IMR-90 (cell line): Measurements from ENCODE around the gene BOD1. TPM values are rescaled to one million over a fixed set of nuclear protein-coding genes. Genes with fewer than 3 reads are reported as not detected.

Source experiments
- ATAC-seq: fragments of 200-7000 bp; cut with Tn5 transposase; 2 replicates; pipeline ENCODE4 v1.9.1; 2020; ENCODE audit warnings: low read depth, mild to moderate bottlenecking, moderate library complexity
- BruUV-seq: library from RNA; stranded (reverse); fragments of 400-500 nt; replicated peaks from 2 replicates; lab custom pipeline; 2021; lab: Mats Ljungman, UMichigan
- CTCF ChIA-PET: fragments of 300-600 bp; formaldehyde crosslinking; extraction: SDS; loops from one replicate; lab custom pipeline; 2021; ENCODE audit warnings: antibody characterized with exemption; lab: Yijun Ruan, JAX
- POLR2A ChIA-PET: fragments of 300-600 bp; sonication (Branson Sonifier 250); formaldehyde crosslinking; loops from one replicate; lab custom pipeline; 2022; ENCODE audit warnings: antibody characterized with exemption; ENCODE audit not compliant: unreplicated experiment; lab: Charles Lee
- DNase-seq: peaks from one replicate; pipeline ENCODE4 v3.0.0; 2013
- H2AFZ ChIP-seq: replicated peaks from 2 replicates; pipeline ENCODE3; 2013; ENCODE audit warnings: low read length, mild to moderate bottlenecking; ENCODE audit not compliant: poor library complexity
- H2AK5ac ChIP-seq: 2 replicates; pipeline ENCODE4 v1.6.1; 2013; ENCODE audit warnings: low read depth, low read length, inconsistent platforms
- H2AK9ac ChIP-seq: replicated peaks from 2 replicates; pipeline ENCODE3; 2013; ENCODE audit warnings: mild to moderate bottlenecking, low read depth, low read length, moderate library complexity; ENCODE audit not compliant: poor library complexity
- H2BK120ac ChIP-seq: 2 replicates; pipeline ENCODE4 v1.6.1; 2013; ENCODE audit warnings: low read depth, low read length, inconsistent platforms
- H2BK15ac ChIP-seq: 3 replicates; pipeline ENCODE4 v1.6.1; 2013; ENCODE audit warnings: low read depth, low read length, inconsistent platforms
- H2BK20ac ChIP-seq: 2 replicates; pipeline ENCODE4 v1.6.1; 2013; ENCODE audit warnings: low read depth, mild to moderate bottlenecking, inconsistent platforms, low read length, moderate library complexity
- H2BK5ac ChIP-seq: 2 replicates; pipeline ENCODE4 v1.6.1; 2013; ENCODE audit warnings: mild to moderate bottlenecking, low read depth, low read length, inconsistent platforms; ENCODE audit not compliant: poor library complexity, severe bottlenecking
- H3K14ac ChIP-seq: replicated peaks from 2 replicates; pipeline ENCODE4 v1.6.1; 2013; ENCODE audit warnings: low read depth, low read length, inconsistent platforms
- H3K18ac ChIP-seq: 2 replicates; pipeline ENCODE4 v1.6.1; 2013; ENCODE audit warnings: low read depth, low read length, control low read depth
- H3K23ac ChIP-seq: 2 replicates; pipeline ENCODE4 v1.6.1; 2013; ENCODE audit warnings: low read depth, low read length, inconsistent platforms
- H3K27ac ChIP-seq: 2 replicates; pipeline ENCODE4 v1.5.1; 2013; ENCODE audit warnings: mild to moderate bottlenecking, control low read depth, low read length; ENCODE audit not compliant: insufficient read depth
- H3K27me3 ChIP-seq: 2 replicates; pipeline ENCODE4 v1.6.1; 2013; ENCODE audit warnings: low read length; ENCODE audit not compliant: control insufficient read depth, insufficient read depth
- H3K36me3 ChIP-seq: 2 replicates; pipeline ENCODE4 v1.6.1; 2013; ENCODE audit warnings: low read length, mixed read lengths; ENCODE audit not compliant: control insufficient read depth, insufficient read depth
- H3K4ac ChIP-seq: 2 replicates; pipeline ENCODE4 v1.6.1; 2013; ENCODE audit warnings: low read depth, low read length, inconsistent platforms
- H3K4me1 ChIP-seq: 2 replicates; pipeline ENCODE4 v1.6.1; 2013; ENCODE audit warnings: low read length, mixed read lengths; ENCODE audit not compliant: control insufficient read depth, insufficient read depth
- H3K4me2 ChIP-seq: 2 replicates; pipeline ENCODE4 v1.6.1; 2013; ENCODE audit warnings: low read depth, mild to moderate bottlenecking, control low read depth, low read length, moderate library complexity
- H3K4me3 ChIP-seq: 2 replicates; pipeline ENCODE4 v1.5.1; 2013; ENCODE audit warnings: low read depth, mild to moderate bottlenecking, control low read depth, low read length, moderate library complexity; ENCODE audit not compliant: insufficient read depth
- H3K56ac ChIP-seq: 2 replicates; pipeline ENCODE4 v1.6.1; 2013; ENCODE audit warnings: low read length, inconsistent platforms; ENCODE audit not compliant: insufficient read depth; ENCODE audit errors: extremely low read depth
- H3K79me1 ChIP-seq, 2 experiments: 2 replicates each; pipeline ENCODE4 v1.6.1; 2013; ENCODE audit warnings: low read length in 2 of 2, inconsistent platforms in 1 of 2, low read depth in 1 of 2
- H3K9ac ChIP-seq: 2 replicates; pipeline ENCODE4 v1.6.1; 2013; ENCODE audit warnings: low read depth, low read length, control low read depth
- H3K9me1 ChIP-seq: 2 replicates; pipeline ENCODE4 v1.6.1; 2013; ENCODE audit warnings: low read length, inconsistent platforms; ENCODE audit not compliant: insufficient read depth
- H3K9me3 ChIP-seq: 2 replicates; pipeline ENCODE4 v1.6.1; 2013; ENCODE audit warnings: low read length; ENCODE audit not compliant: control insufficient read depth, insufficient read depth
- H4K20me1 ChIP-seq: 2 replicates; pipeline ENCODE4 v1.6.1; 2013; ENCODE audit warnings: low read length, inconsistent platforms; ENCODE audit not compliant: insufficient read depth
- H4K5ac ChIP-seq: 2 replicates; pipeline ENCODE4 v1.6.1; 2013; ENCODE audit warnings: mild to moderate bottlenecking, low read depth, low read length, control low read depth
- H4K8ac ChIP-seq, 2 experiments: 2 replicates each; pipeline ENCODE4 v1.6.1; 2013; ENCODE audit warnings: low read depth in 2 of 2, low read length in 2 of 2, control low read depth in 1 of 2, inconsistent platforms in 1 of 2
- H4K91ac ChIP-seq: 2 replicates; pipeline ENCODE4 v1.6.1; 2013; ENCODE audit warnings: low read depth, low read length, inconsistent platforms; ENCODE audit not compliant: insufficient read depth
- BHLHE40 ChIP-seq: fragments of 150-350 bp; IDR thresholded peaks from 2 replicates; pipeline ENCODE4 v1.6.1; 2016; ENCODE audit warnings: mild to moderate bottlenecking, low read depth, low read length
- CEBPB ChIP-seq: IDR thresholded peaks from 2 replicates; pipeline ENCODE4 v1.6.1; 2012; ENCODE audit warnings: low read depth, low read length, improper control_type of control experiment
- FOS ChIP-seq: fragments of 150-350 bp; IDR thresholded peaks from 2 replicates; pipeline ENCODE4 v1.6.1; 2016; ENCODE audit warnings: low read depth, low read length
- NFE2L2 ChIP-seq: fragments of 150-350 bp; IDR thresholded peaks from 2 replicates; pipeline ENCODE4 v1.6.1; 2016; ENCODE audit warnings: low read depth, mild to moderate bottlenecking, low read length
- POLR2A ChIP-seq: IDR thresholded peaks from 2 replicates; pipeline ENCODE4 v1.6.1; 2012; ENCODE audit warnings: mild to moderate bottlenecking, low read depth, low read length
- RCOR1 ChIP-seq: IDR thresholded peaks from 2 replicates; pipeline ENCODE4 v1.6.1; 2012; ENCODE audit warnings: mild to moderate bottlenecking, low read length, improper control_type of control experiment; ENCODE audit not compliant: insufficient replicate concordance
- RFX5 ChIP-seq: IDR thresholded peaks from 2 replicates; pipeline ENCODE4 v1.8.0; 2012; ENCODE audit warnings: low read depth, mild to moderate bottlenecking, low read length, moderate library complexity
- WGBS, 2 experiments: methylation state at CpG; one replicate each; pipeline versions ENCODE4 v1.1.5 to v1.1.7; 2013; ENCODE audit warnings: missing lambda C conversion rate in 2 of 2; ENCODE audit not compliant: insufficient read length in 1 of 2; ENCODE audit errors: extremely low coverage in 2 of 2; 5-methylcytosine and 5-hydroxymethylcytosine counted together
- dilution Hi-C: fragments of 300-500 bp; cut with HindIII; formaldehyde crosslinking; loops from one replicate; pipeline ENCODE4 v1.14.3; 2018; ENCODE audit warnings: low sequenced_read_pairs; ENCODE audit not compliant: unreplicated experiment
- in situ Hi-C: fragments of 300-500 bp; cut with MboI; formaldehyde crosslinking; loops from 3 replicates; pipeline ENCODE4 v1.14.3; 2019; ENCODE audit warnings: low sequenced_read_pairs, inconsistent platforms, mixed read lengths
- intact Hi-C: fragments of 100-400 bp; cut with micrococcal nuclease; formaldehyde crosslinking; loops from 2 replicates; pipeline ENCODE4 v1.10.0; 2022
- polyA plus RNA-seq, 3 experiments: library from polyadenylated mRNA; depleted of rRNA; stranded (reverse); fragments of >200 nt; gene quantifications; 2 replicates each; pipeline ENCODE4 v1.2.3, GENCODE V29; 2012; ENCODE audit warnings: low replicate concordance in 1 of 3
- total RNA-seq: library from RNA; depleted of rRNA; stranded (reverse); fragments of >200 nt; gene quantifications from 2 replicates; pipeline ENCODE4 v1.2.3, GENCODE V29; 2012
- TF ChIP-seq, protein P1 (sequence below): fragments of 150-350 bp; IDR thresholded peaks from 2 replicates; pipeline ENCODE4 v1.6.1; 2016; ENCODE audit warnings: low read depth, mild to moderate bottlenecking, low read length, moderate library complexity, borderline replicate concordance

The BOD1 gene
- total and polyA plus RNA-seq, 2 of the 4 experiments (the other 2 are of a cell fraction): 57.9 to 71.7 TPM

DNA sequence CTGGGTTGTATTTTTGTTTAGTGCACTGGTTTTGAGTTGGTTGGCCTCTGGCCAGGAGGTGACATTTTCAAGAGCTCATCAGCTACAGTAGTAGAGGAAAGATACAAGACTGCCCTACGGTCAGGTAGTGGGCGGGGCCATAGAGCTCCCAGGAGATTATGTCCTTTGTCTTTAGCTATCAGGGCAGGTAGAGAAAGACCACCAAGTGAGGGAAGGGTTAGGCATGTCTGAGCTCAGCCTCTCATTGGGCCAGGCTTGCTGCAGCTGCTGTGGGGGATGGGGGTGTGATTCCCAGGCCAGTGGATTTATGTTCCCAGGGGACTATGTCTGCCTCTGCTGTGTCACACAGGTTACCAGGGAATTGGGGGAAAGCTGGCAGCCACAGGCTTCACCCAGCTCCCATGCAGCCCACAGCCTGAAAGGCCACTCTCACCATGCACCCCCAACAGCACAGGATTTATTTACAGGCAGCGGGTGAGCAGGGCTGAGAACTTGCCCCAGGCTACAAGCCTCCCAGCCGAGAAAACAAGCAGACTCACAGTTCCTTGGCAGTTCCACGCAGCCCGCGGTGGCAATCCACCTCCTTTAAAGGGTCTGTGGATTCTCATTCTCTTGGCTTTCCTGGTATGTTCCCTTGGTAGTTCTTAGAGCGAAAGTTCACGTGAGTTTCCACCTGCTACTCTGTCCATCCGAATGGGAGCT is 37.5 kb upstream of the BOD1 start:
- Histone ChIP-seq H3K9me3 (peaks cover 1% of the 10 kb centered on the region; the same call in 1 of the 2 replicates), H3K27me3 (peaks cover 8% of the 10 kb centered on the region), H3K9ac (no peak overlapping the region), H3K79me1 (no peaks in the 10 kb centered on the region), H3K56ac (no peak overlapping the region), H3K4ac (no peak overlapping the region), H3K18ac (no peak overlapping the region), H3K9me1 (no peaks in the 10 kb centered on the region), H4K20me1 (no peaks in the 10 kb centered on the region), H3K14ac (no peak overlapping the region), H3K36me3 (no peaks in the 10 kb centered on the region), H2BK15ac (no peak overlapping the region), H4K8ac (no peak overlapping the region), H3K4me3 (no peak overlapping the region), H2AK5ac (no peak overlapping the region), H2BK20ac (no peak overlapping the region), H2AK9ac (no peak overlapping the region), H3K23ac (no peak overlapping the region), H3K27ac (no peak overlapping the region), H4K91ac (no peak overlapping the region), H3K4me2 (no peak overlapping the region), H4K5ac (no peak overlapping the region), H3K4me1 (no peaks in the 10 kb centered on the region), H2BK120ac (no peak overlapping the region), H2BK5ac (no peak overlapping the region), H2AFZ (no peak overlapping the region)
- DNase-seq (no peak), ATAC-seq (no peak)
- TF ChIP-seq CEBPB (no peak), POLR2A (no peak), RFX5 (no peak), RCOR1 (no peak), NFE2L2 (no peak), BHLHE40 (no peak), FOS (no peak)
- TF ChIP-seq, protein P1, sequence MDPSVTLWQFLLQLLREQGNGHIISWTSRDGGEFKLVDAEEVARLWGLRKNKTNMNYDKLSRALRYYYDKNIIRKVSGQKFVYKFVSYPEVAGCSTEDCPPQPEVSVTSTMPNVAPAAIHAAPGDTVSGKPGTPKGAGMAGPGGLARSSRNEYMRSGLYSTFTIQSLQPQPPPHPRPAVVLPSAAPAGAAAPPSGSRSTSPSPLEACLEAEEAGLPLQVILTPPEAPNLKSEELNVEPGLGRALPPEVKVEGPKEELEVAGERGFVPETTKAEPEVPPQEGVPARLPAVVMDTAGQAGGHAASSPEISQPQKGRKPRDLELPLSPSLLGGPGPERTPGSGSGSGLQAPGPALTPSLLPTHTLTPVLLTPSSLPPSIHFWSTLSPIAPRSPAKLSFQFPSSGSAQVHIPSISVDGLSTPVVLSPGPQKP: no peak
- intact Hi-C loops: no loop called here
- ChIA-PET POLR2A (no interaction called here), CTCF (no interaction called here)
- in situ Hi-C loops: no loop called here
- no TSS peak for BruUV-seq
- 93% methylated on average over 3 of the region's 10 CpGs; no CpG with 5 or more reads in 1 of the 2 experiments for WGBS, 2 experiments
- dilution Hi-C loops: no loop called here
